Kidney (tissue), 14 donors: ENCODE data around the gene RNF123. TPM values are rescaled to one million over a fixed set of nuclear protein-coding genes. Genes with fewer than 3 reads are reported as not detected.

Source experiments
- DNase-seq, 5 donors: peaks; one replicate each; pipeline ENCODE4 v3.0.0-alpha.2; 2013 to 2020
- FAIRE-seq: peaks from 2 replicates; lab custom pipeline; 2012; peaks lifted over from hg19 to GRCh38; lab: Jason Lieb, UNC
- H3K27ac ChIP-seq, 2 donors: one replicate each; pipeline ENCODE4 v1.7.0; 2013; ENCODE audit warnings: low read depth in 2 of 2, low read length in 2 of 2, inconsistent platforms in 1 of 2
- H3K27me3 ChIP-seq: one replicate; pipeline ENCODE4 v1.7.1; 2013; ENCODE audit warnings: low read length, inconsistent platforms; ENCODE audit not compliant: control insufficient read depth, insufficient read depth
- H3K36me3 ChIP-seq, 3 donors: one replicate each; pipeline versions ENCODE4 v1.7.0 to v1.7.1; 2013; ENCODE audit warnings: low read length in 3 of 3, control low read depth in 1 of 3, inconsistent platforms in 1 of 3; ENCODE audit not compliant: insufficient read depth in 3 of 3, control insufficient read depth in 2 of 3
- H3K4me1 ChIP-seq, 3 donors: one replicate each; pipeline versions ENCODE4 v1.7.0 to v1.7.1; 2013; ENCODE audit warnings: low read length in 3 of 3, inconsistent platforms in 1 of 3, low read depth in 1 of 3; ENCODE audit not compliant: control insufficient read depth in 2 of 3, insufficient read depth in 2 of 3
- H3K4me3 ChIP-seq, 3 donors: one replicate each; pipeline versions ENCODE4 v1.7.0 to v1.8.1; 2013; ENCODE audit warnings: low read length in 3 of 3, control low read depth in 1 of 3, inconsistent platforms in 1 of 3
- H3K9ac ChIP-seq, 3 donors: one replicate each; pipeline versions ENCODE4 v1.7.0 to v1.7.1; 2013; ENCODE audit warnings: low read length in 3 of 3, control low read depth in 1 of 3, inconsistent platforms in 1 of 3
- H3K9me3 ChIP-seq, 3 donors: one replicate each; pipeline versions ENCODE4 v1.7.0 to v1.7.1; 2013; ENCODE audit warnings: low read length in 3 of 3, control low read depth in 1 of 3, inconsistent platforms in 1 of 3; ENCODE audit not compliant: control insufficient read depth in 2 of 3, insufficient read depth in 1 of 3
- intact Hi-C: fragments of 100-400 bp; cut with DNase I; formaldehyde crosslinking; loops from one replicate; pipeline ENCODE4 v1.11.1; 2022
- polyA plus RNA-seq: library from polyadenylated mRNA; stranded (reverse); fragments of 350-450 nt; fragmentation: Illumina TruSeq; extraction: RNeasy Lipid Tissue Mini Kit (QIAGEN cat#74804); gene quantifications from one replicate; pipeline ENCODE4 v1.2.3, GENCODE V29; 2014; ENCODE audit warnings: low read depth, low replicate concordance; ENCODE audit not compliant: insufficient read depth
- total RNA-seq: library from RNA; stranded (reverse); fragmentation: NEBNext Ultra II Directional; extraction: Animal tissue kit (Norgen Biotek cat#: 25700); gene quantifications from one replicate; pipeline ENCODE4 v1.2.1, GENCODE V29; 2021
- TF ChIP-seq, protein P1 (sequence below): IDR thresholded peaks from 3 replicates; pipeline ENCODE4 v1.5.1; 2012; ENCODE audit warnings: mild to moderate bottlenecking, moderate library complexity, borderline replicate concordance; ENCODE audit not compliant: insufficient read depth; ENCODE audit errors: extremely low read depth
- donor health status: control.
- donor health status: control.
- donor health status: control.
- donor health status: control.
- donor health status: control.
- donor health status: DM: yes; HTN: yes; CAD: no.
- donor health status: Normal renal cell carcinoma (clear cell type).

RNF123 gene
- total and polyA plus RNA-seq, 2 donors from 2014 or later: 41.7 to 43.7 TPM

DNA sequence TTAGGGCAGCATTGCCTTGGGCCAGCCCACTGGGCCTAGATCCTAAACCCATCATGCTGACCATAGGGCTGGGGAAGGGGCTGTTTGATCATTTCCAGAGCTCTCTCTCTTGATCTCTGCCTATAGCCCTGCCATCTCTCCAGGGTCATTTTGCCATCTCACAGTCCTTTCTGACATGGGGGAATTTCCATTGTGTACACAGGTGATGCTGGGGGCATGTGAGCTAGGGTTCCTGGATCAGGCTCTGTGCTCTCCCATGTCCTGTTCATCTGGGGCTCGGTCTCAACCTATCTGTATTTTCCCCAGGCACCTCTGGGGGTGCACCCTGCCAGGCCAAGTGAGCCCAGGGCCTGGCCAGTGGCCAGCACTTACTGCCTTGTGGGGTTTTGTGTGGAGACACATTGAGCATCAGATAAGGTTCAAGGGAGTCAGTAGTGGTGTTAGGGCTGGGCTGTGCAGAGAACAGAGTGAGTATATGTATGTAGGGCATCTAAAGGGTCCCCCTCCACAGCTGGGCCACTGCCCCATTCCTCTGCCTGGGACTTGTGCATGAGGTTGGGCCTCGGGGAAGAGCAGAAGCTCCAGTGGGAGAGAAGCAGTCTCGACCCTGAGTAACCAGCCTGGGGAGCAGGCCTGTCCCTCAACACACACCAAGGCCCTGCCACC, 40.9 kb upstream of the RNF123 start:
- H3K27ac ChIP-seq: no peak overlapping the region
- no peak for DNase-seq

DNA sequence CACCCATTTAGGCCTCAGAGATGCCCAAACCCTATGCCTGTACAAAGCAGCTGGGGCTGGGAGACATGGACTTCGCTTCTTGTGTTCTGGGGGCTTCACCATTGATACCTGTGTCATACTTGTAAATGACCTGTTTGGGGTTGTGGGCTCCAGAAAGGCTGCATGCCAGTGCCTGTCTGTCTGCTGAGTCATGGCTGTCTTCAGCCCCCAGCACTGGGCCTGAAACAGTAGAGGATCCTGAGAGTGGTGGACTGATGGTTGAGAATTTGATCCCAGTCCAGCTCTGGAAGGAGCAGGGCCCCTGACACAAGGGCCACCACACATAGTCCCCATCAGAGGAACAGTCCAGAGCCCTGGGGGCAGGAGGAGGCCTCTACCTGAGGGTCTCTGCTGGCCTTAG, 39.8 kb upstream of the RNF123 start:
- FAIRE-seq (no peak), DNase-seq (no peak)
- Histone ChIP-seq H3K4me3 (no peak overlapping the region), H3K4me1 (peaks cover 0 to 5% (median 0%) of the 10 kb centered on the region in 3 donors), H3K9me3 (no peaks in the 10 kb centered on the region), H3K9ac (no peak overlapping the region), H3K36me3 (no peaks in the 10 kb centered on the region), H3K27ac (no peak overlapping the region), H3K27me3 (no peaks in the 10 kb centered on the region)
- intact Hi-C loops: no loop called here
- TF ChIP-seq, protein P1, sequence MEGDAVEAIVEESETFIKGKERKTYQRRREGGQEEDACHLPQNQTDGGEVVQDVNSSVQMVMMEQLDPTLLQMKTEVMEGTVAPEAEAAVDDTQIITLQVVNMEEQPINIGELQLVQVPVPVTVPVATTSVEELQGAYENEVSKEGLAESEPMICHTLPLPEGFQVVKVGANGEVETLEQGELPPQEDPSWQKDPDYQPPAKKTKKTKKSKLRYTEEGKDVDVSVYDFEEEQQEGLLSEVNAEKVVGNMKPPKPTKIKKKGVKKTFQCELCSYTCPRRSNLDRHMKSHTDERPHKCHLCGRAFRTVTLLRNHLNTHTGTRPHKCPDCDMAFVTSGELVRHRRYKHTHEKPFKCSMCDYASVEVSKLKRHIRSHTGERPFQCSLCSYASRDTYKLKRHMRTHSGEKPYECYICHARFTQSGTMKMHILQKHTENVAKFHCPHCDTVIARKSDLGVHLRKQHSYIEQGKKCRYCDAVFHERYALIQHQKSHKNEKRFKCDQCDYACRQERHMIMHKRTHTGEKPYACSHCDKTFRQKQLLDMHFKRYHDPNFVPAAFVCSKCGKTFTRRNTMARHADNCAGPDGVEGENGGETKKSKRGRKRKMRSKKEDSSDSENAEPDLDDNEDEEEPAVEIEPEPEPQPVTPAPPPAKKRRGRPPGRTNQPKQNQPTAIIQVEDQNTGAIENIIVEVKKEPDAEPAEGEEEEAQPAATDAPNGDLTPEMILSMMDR: no peak

More for the DNA sequence above, 40.9 kb upstream of the RNF123 start:
- H3K9me3 ChIP-seq: no peaks in the 10 kb centered on the region
- no peaks in the 10 kb centered on the region for H3K36me3 ChIP-seq
- intact Hi-C loops: no loop called here
- H3K9ac ChIP-seq: no peak overlapping the region
- no peak for FAIRE-seq
- TF ChIP-seq, protein P1: no peak
- H3K4me1 ChIP-seq: peaks cover 0 to 5% (median 0%) of the 10 kb centered on the region in 3 donors
- no peaks in the 10 kb centered on the region for H3K27me3 ChIP-seq
- no peak overlapping the region for H3K4me3 ChIP-seq

DNA sequence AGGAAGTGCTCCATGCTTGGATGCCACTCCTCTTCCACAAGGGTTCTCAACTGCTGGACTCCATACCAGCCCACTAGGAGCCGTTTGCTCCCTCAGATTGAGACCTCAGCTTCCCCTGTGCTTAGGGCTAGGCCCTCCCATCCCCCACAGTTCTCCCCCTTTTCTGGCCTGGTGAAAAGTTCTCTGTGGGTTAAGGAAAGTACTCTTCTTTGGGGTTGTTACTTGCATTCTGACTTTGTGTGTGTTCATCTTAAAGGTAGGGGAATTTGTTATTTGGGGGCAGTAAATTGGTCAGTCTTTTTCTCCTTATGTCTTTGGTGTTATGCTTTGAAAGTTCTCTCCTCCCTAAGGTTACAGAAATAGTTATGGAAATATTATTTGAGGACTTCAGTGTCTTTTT, 39.2 kb upstream of the RNF123 start:
- no peaks in the 10 kb centered on the region for H3K27me3 ChIP-seq
- no peaks in the 10 kb centered on the region for H3K9me3 ChIP-seq
- intact Hi-C loops: no loop called here
- H3K27ac ChIP-seq: no peak overlapping the region
- TF ChIP-seq, protein P1: no peak
- DNase-seq: no peak
- peaks cover 0 to 5% (median 0%) of the 10 kb centered on the region in 3 donors for H3K4me1 ChIP-seq
- H3K4me3 ChIP-seq: no peak overlapping the region
- H3K36me3 ChIP-seq: no peaks in the 10 kb centered on the region
- H3K9ac ChIP-seq: no peak overlapping the region
- FAIRE-seq: no peak
